ENCODE measurements around the gene RIMS1. TPM values are rescaled to one million over a fixed set of nuclear protein-coding genes. Genes with fewer than 3 reads are reported as not detected.

The RIMS1 gene
- total RNA-seq, 1 experiment from 2014 or later = not detected

- in situ Hi-C loops (cut with HindIII; ENCODE audit: low pct_unique_long_range_greater_than_20kb, low sequenced_read_pairs) = no loop called here
- no peak for DNase-seq (ENCODE audit: low read depth)
Observed at GRCh38 chr6:72365773-72366172, 479.4 kb downstream of the RIMS1 start.

GRCh38 chr6:72367439-72367838 is 481.1 kb downstream of the RIMS1 start:
- in situ Hi-C loops (cut with HindIII; ENCODE audit: low pct_unique_long_range_greater_than_20kb, low sequenced_read_pairs) = no loop called here
- no peak for DNase-seq (ENCODE audit: low read depth)

- in situ Hi-C loops (cut with HindIII; ENCODE audit: low pct_unique_long_range_greater_than_20kb, low sequenced_read_pairs) = no loop called here
- DNase-seq (ENCODE audit: low read depth) = no peak
Observed at GRCh38 chr6:72371473-72371872, 485.1 kb downstream of the RIMS1 start.

- in situ Hi-C loops (cut with HindIII; ENCODE audit: low pct_unique_long_range_greater_than_20kb, low sequenced_read_pairs) = no loop called here
- no peak for DNase-seq (ENCODE audit: low read depth)
Observed at GRCh38 chr6:72374172-72374571, 487.8 kb downstream of the RIMS1 start.

GRCh38 chr6:72374857-72375256 is 488.5 kb downstream of the RIMS1 start:
- no peak for DNase-seq (ENCODE audit: low read depth)
- in situ Hi-C loops (cut with HindIII; ENCODE audit: low pct_unique_long_range_greater_than_20kb, low sequenced_read_pairs) = no loop called here

- in situ Hi-C loops (cut with HindIII; ENCODE audit: low pct_unique_long_range_greater_than_20kb, low sequenced_read_pairs) = no loop called here
- DNase-seq (ENCODE audit: low read depth) = no peak
Observed at GRCh38 chr6:72376736-72377135, 490.4 kb downstream of the RIMS1 start.

- DNase-seq (ENCODE audit: low read depth) = no peak
- in situ Hi-C loops (cut with HindIII; ENCODE audit: low pct_unique_long_range_greater_than_20kb, low sequenced_read_pairs) = no loop called here
Observed at GRCh38 chr6:72381076-72381475, 494.7 kb downstream of the RIMS1 start.

GRCh38 chr6:72382602-72383529 is 496.5 kb downstream of the RIMS1 start:
- DNase-seq (ENCODE audit: low read depth) = no peak
- in situ Hi-C loops (cut with HindIII; ENCODE audit: low pct_unique_long_range_greater_than_20kb, low sequenced_read_pairs) = no loop called here

- in situ Hi-C loops (cut with HindIII; ENCODE audit: low pct_unique_long_range_greater_than_20kb, low sequenced_read_pairs) = no loop called here
- no peak for DNase-seq (ENCODE audit: low read depth)
Observed at GRCh38 chr6:72386324-72386723, 500.0 kb downstream of the RIMS1 start.

GRCh38 chr6:72389698-72390097 is 503.3 kb downstream of the RIMS1 start:
- in situ Hi-C loops (cut with HindIII; ENCODE audit: low pct_unique_long_range_greater_than_20kb, low sequenced_read_pairs) = no loop called here
- no peak for DNase-seq (ENCODE audit: low read depth)

- DNase-seq (ENCODE audit: low read depth) = no peak
- in situ Hi-C loops (cut with HindIII; ENCODE audit: low pct_unique_long_range_greater_than_20kb, low sequenced_read_pairs) = no loop called here
Observed at GRCh38 chr6:72390548-72390947, 504.2 kb downstream of the RIMS1 start.

GRCh38 chr6:72401865-72402264 is 515.5 kb downstream of the RIMS1 start:
- no peak for DNase-seq (ENCODE audit: low read depth)
- in situ Hi-C loops (cut with HindIII; ENCODE audit: low pct_unique_long_range_greater_than_20kb, low sequenced_read_pairs) = no loop called here

GRCh38 chr6:72403413-72403812 is 517.1 kb downstream of the RIMS1 start:
- in situ Hi-C loops (cut with HindIII; ENCODE audit: low pct_unique_long_range_greater_than_20kb, low sequenced_read_pairs) = no loop called here
- DNase-seq (ENCODE audit: low read depth) = no peak

- in situ Hi-C loops (cut with HindIII; ENCODE audit: low pct_unique_long_range_greater_than_20kb, low sequenced_read_pairs) = no loop called here
- DNase-seq (ENCODE audit: low read depth) = no peak
Observed at GRCh38 chr6:72406517-72406916, 520.2 kb downstream of the RIMS1 start.

GRCh38 chr6:72410769-72411168 is 524.4 kb downstream of the RIMS1 start:
- DNase-seq (ENCODE audit: low read depth) = no peak
- in situ Hi-C loops (cut with HindIII; ENCODE audit: low pct_unique_long_range_greater_than_20kb, low sequenced_read_pairs) = no loop called here

GRCh38 chr6:72411872-72412708 is 525.7 kb downstream of the RIMS1 start:
- peak; percentile 70 for DNase-seq (ENCODE audit: low read depth)
- in situ Hi-C loops (cut with HindIII; ENCODE audit: low pct_unique_long_range_greater_than_20kb, low sequenced_read_pairs) = no loop called here

- in situ Hi-C loops (cut with HindIII; ENCODE audit: low pct_unique_long_range_greater_than_20kb, low sequenced_read_pairs) = no loop called here
Observed at GRCh38 chr6:72412709-72413044, 526.3 kb downstream of the RIMS1 start.

GRCh38 chr6:72413884-72414283 is 527.5 kb downstream of the RIMS1 start:
- DNase-seq (ENCODE audit: low read depth) = no peak
- in situ Hi-C loops (cut with HindIII; ENCODE audit: low pct_unique_long_range_greater_than_20kb, low sequenced_read_pairs) = no loop called here

More at GRCh38 chr6:72412709-72413044, 526.3 kb downstream of the RIMS1 start:
- DNase-seq (ENCODE audit: low read depth) = no peak

- DNase-seq (ENCODE audit: low read depth) = no peak
Observed at GRCh38 chr6:72414657-72415056, 528.3 kb downstream of the RIMS1 start.

More at GRCh38 chr6:72414657-72415056, 528.3 kb downstream of the RIMS1 start:
- in situ Hi-C loops (cut with HindIII; ENCODE audit: low pct_unique_long_range_greater_than_20kb, low sequenced_read_pairs) = no loop called here

Data from Caki2 (cell line).